ENCODE measurements around the gene UBE2I.

GRCh38 chr16:1330931-1331711, 21.7 kb downstream of the UBE2I start:
- TF ChIP-seq, protein P1, sequence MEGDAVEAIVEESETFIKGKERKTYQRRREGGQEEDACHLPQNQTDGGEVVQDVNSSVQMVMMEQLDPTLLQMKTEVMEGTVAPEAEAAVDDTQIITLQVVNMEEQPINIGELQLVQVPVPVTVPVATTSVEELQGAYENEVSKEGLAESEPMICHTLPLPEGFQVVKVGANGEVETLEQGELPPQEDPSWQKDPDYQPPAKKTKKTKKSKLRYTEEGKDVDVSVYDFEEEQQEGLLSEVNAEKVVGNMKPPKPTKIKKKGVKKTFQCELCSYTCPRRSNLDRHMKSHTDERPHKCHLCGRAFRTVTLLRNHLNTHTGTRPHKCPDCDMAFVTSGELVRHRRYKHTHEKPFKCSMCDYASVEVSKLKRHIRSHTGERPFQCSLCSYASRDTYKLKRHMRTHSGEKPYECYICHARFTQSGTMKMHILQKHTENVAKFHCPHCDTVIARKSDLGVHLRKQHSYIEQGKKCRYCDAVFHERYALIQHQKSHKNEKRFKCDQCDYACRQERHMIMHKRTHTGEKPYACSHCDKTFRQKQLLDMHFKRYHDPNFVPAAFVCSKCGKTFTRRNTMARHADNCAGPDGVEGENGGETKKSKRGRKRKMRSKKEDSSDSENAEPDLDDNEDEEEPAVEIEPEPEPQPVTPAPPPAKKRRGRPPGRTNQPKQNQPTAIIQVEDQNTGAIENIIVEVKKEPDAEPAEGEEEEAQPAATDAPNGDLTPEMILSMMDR (IDR thresholded peaks at IDR 0.05), result no peak
- TF ChIP-seq EP300 (IDR thresholded peaks at IDR 0.05) (no peak), POLR2AphosphoS5 (IDR thresholded peaks at IDR 0.05) (no peak), POLR2A (IDR thresholded peaks at IDR 0.05) (no peak)
